GM18867 (cell line): Measurements from ENCODE around the gene CDKN1A.

Experiments used
- ATAC-seq: cut with Tn5 transposase; IDR thresholded peaks from one replicate; pipeline ENCODE4 v1.9.1; 2021; ENCODE audit warnings: mild to moderate bottlenecking, moderate library complexity; ENCODE audit not compliant: unreplicated experiment

CDKN1A gene

GRCh38 chr6:36735110-36736071, 56.9 kb downstream of the CDKN1A start:
- no peak for ATAC-seq
